ENCODE data around the gene SLC41A3. TPM values are rescaled to one million over a fixed set of nuclear protein-coding genes. Genes with fewer than 3 reads are reported as not detected.

The SLC41A3 gene
- total and polyA plus RNA-seq, 2 of the 8 experiments (the other 6 are each of a cell fraction or from before 2014, with no cell fraction given) = 30.2 to 56.4 TPM

GRCh38 chr3:126109880-126110235 lies 25.9 kb upstream of the SLC41A3 start (continued):
- TF ChIP-seq BCL11A (IDR thresholded peaks at IDR 0.05; ENCODE audit: low read depth in 2 of 2, low read length in 2 of 2) = no peak
- TF ChIP-seq TAF7 (optimal IDR thresholded peaks at IDR 0.05; ENCODE audit: borderline replicate concordance, low read depth, low read length) = no peak
- TF ChIP-seq SAP30 (IDR thresholded peaks at IDR 0.05; ENCODE audit: insufficient read depth, insufficient replicate concordance, low read length) = no peak
- no peak for TF ChIP-seq ASH2L (IDR thresholded peaks at IDR 0.05; ENCODE audit: low read length)
